GM23338 (cell line): ENCODE results near the gene PRMT7. TPM values are rescaled to one million over a fixed set of nuclear protein-coding genes. Genes with fewer than 3 reads are reported as not detected.

Experiments
- ATAC-seq: fragments of 200-7000 bp; cut with Tn5 transposase; 3 replicates; pipeline ENCODE4 v1.9.1; 2020
- DNase-seq: peaks from one replicate; pipeline ENCODE4 v3.0.0-alpha.2; 2015; ENCODE audit warnings: low spot score
- H2AFZ ChIP-seq: fragments of 200-600 bp; sonication (generic); 2 replicates; pipeline ENCODE4 v1.8.0; 2016; ENCODE audit warnings: antibody characterized with exemption, mild to moderate bottlenecking, moderate library complexity
- H3F3A ChIP-seq: fragments of 200-600 bp; sonication (generic); replicated peaks from 2 replicates; pipeline ENCODE4 v1.8.0; 2017; ENCODE audit warnings: antibody characterized with exemption, mixed run types, low read depth
- H3K27ac ChIP-seq: fragments of 200-600 bp; sonication (generic); 2 replicates; pipeline ENCODE4 v1.6.1; 2016; ENCODE audit warnings: low read depth
- H3K27me3 ChIP-seq: fragments of 200-600 bp; sonication (generic); 2 replicates; pipeline ENCODE4 v1.8.0; 2016; ENCODE audit warnings: mild to moderate bottlenecking, mixed run types, moderate library complexity; ENCODE audit not compliant: insufficient read depth
- H3K36me3 ChIP-seq: fragments of 200-600 bp; sonication (generic); 2 replicates; pipeline ENCODE4 v1.8.0; 2016; ENCODE audit warnings: mild to moderate bottlenecking; ENCODE audit not compliant: insufficient read depth
- H3K4me1 ChIP-seq: fragments of 200-600 bp; sonication (generic); 2 replicates; pipeline ENCODE4 v1.8.0; 2016; ENCODE audit warnings: mild to moderate bottlenecking, moderate library complexity; ENCODE audit not compliant: insufficient read depth
- H3K4me2 ChIP-seq: fragments of 200-600 bp; sonication (generic); 2 replicates; pipeline ENCODE4 v1.7.1; 2017; ENCODE audit warnings: mixed run types
- H3K4me3 ChIP-seq: fragments of 200-600 bp; sonication (generic); 2 replicates; pipeline ENCODE4 v1.6.1; 2016; ENCODE audit warnings: mixed run types
- H3K79me2 ChIP-seq: fragments of 200-600 bp; sonication (generic); replicated peaks from 2 replicates; pipeline ENCODE4 v1.8.0; 2017; ENCODE audit warnings: mild to moderate bottlenecking; ENCODE audit not compliant: insufficient read depth
- H3K9me2 ChIP-seq: fragments of 200-600 bp; sonication (generic); 2 replicates; pipeline ENCODE4 v1.8.0; 2017; ENCODE audit not compliant: insufficient read depth
- H4K20me1 ChIP-seq: fragments of 200-600 bp; sonication (generic); replicated peaks from 2 replicates; pipeline ENCODE4 v1.8.0; 2017; ENCODE audit warnings: mild to moderate bottlenecking; ENCODE audit not compliant: insufficient read depth
- H3K27ac Mint-ChIP-seq: 2 replicates; pipeline ENCODE4 v1.8.0; 2020; ENCODE audit warnings: inconsistent platforms, mild to moderate bottlenecking, moderate library complexity, mixed read lengths
- H3K27me3 Mint-ChIP-seq: 3 replicates; pipeline ENCODE4 v1.8.0; 2022; ENCODE audit warnings: low read depth, mild to moderate bottlenecking, moderate library complexity, mixed read lengths, inconsistent platforms; ENCODE audit not compliant: insufficient read depth, poor library complexity
- H3K36me3 Mint-ChIP-seq: 3 replicates; pipeline ENCODE4 v1.8.0; 2021; ENCODE audit warnings: low read depth, mild to moderate bottlenecking, inconsistent platforms, moderate library complexity, mixed read lengths
- H3K4me1 Mint-ChIP-seq: 3 replicates; pipeline ENCODE4 v1.8.0; 2020; ENCODE audit warnings: mild to moderate bottlenecking, inconsistent platforms, mixed read lengths
- H3K4me3 Mint-ChIP-seq: 3 replicates; pipeline ENCODE4 v1.8.0; 2021; ENCODE audit warnings: moderate library complexity, mild to moderate bottlenecking, inconsistent platforms, mixed read lengths
- H3K9me3 Mint-ChIP-seq: 3 replicates; pipeline ENCODE4 v1.8.0; 2020; ENCODE audit warnings: moderate library complexity, mild to moderate bottlenecking, inconsistent platforms, mixed read lengths
- CREB1 ChIP-seq: fragments of 250-450 bp; sonication (Bioruptor Pico); IDR thresholded peaks from 2 replicates; pipeline ENCODE4 v1.5.0; 2020; ENCODE audit warnings: low read depth, mild to moderate bottlenecking, moderate library complexity
- CTCF ChIP-seq, 2 experiments: fragments of 200-600 bp in 1 of 2; sonication (generic) in 1 of 2; conservative IDR thresholded peaks; 2 replicates each; pipeline versions ENCODE4 v1.5.1 to v1.6.1; 2016 to 2017; ENCODE audit warnings: antibody characterized with exemption in 2 of 2, low read depth in 2 of 2, mild to moderate bottlenecking in 2 of 2, moderate library complexity in 1 of 2
- ETS1 ChIP-seq: IDR thresholded peaks from 2 replicates; pipeline ENCODE4 v1.6.1; 2016; ENCODE audit warnings: antibody characterized with exemption
- EZH2 ChIP-seq: fragments of 200-600 bp; sonication (generic); IDR thresholded peaks from one replicate; pipeline ENCODE4 v1.8.0; 2017; ENCODE audit warnings: antibody characterized with exemption, mild to moderate bottlenecking, low read depth; ENCODE audit not compliant: unreplicated experiment
- EZH2phosphoT487 ChIP-seq: fragments of 200-600 bp; sonication (generic); IDR thresholded peaks from one replicate; pipeline ENCODE4 v1.8.1; 2018; ENCODE audit warnings: antibody characterized with exemption; ENCODE audit not compliant: unreplicated experiment
- JUNB ChIP-seq: IDR thresholded peaks from one replicate; pipeline ENCODE4 v1.6.1; 2016; ENCODE audit warnings: antibody characterized with exemption; ENCODE audit not compliant: unreplicated experiment
- NANOG ChIP-seq: IDR thresholded peaks from 2 replicates; pipeline ENCODE4 v1.6.1; 2016; ENCODE audit warnings: antibody characterized with exemption, borderline replicate concordance
- POLR2AphosphoS5 ChIP-seq: IDR thresholded peaks from 2 replicates; pipeline ENCODE4 v1.6.1; 2016; ENCODE audit warnings: antibody characterized with exemption, low read depth
- REST ChIP-seq: IDR thresholded peaks from one replicate; pipeline ENCODE4 v1.6.1; 2018; ENCODE audit warnings: antibody characterized with exemption; ENCODE audit not compliant: unreplicated experiment
- STAT1 ChIP-seq: IDR thresholded peaks from one replicate; pipeline ENCODE4 v1.6.1; 2016; ENCODE audit warnings: antibody characterized with exemption; ENCODE audit not compliant: unreplicated experiment
- ZNF114 ChIP-seq: fragments of 250-450 bp; sonication (Bioruptor Pico); IDR thresholded peaks from 2 replicates; pipeline ENCODE4 v1.5.0; 2020; ENCODE audit warnings: mild to moderate bottlenecking, moderate library complexity
- ZNF331 ChIP-seq: fragments of 250-450 bp; sonication (Bioruptor Pico); IDR thresholded peaks from 2 replicates; pipeline ENCODE4 v1.5.0; 2020; ENCODE audit warnings: low read depth, mild to moderate bottlenecking, moderate library complexity
- ZNF462 ChIP-seq: fragments of 250-450 bp; sonication (Bioruptor Pico); IDR thresholded peaks from 2 replicates; pipeline ENCODE4 v1.5.0; 2020; ENCODE audit warnings: mild to moderate bottlenecking, moderate library complexity
- polyA plus RNA-seq: library from polyadenylated mRNA; unstranded; fragments of >200 nt; fragmentation: Nextera tagmentation; extraction: Ambion mirVana; gene quantifications from 2 replicates; pipeline ENCODE4 v1.2.1, GENCODE V29; 2016
- total RNA-seq: library from RNA; depleted of rRNA; stranded (reverse); fragments of >200 nt; shearing (Covaris generic); gene quantifications from 2 replicates; pipeline ENCODE4 v1.2.3, GENCODE V29; 2014

PRMT7 gene
- total and polyA plus RNA-seq, 2 experiments from 2014 or later, result 20.2 to 65.3 TPM

GRCh38 chr16:68274441-68274840, 36.4 kb upstream of the PRMT7 start:
- Histone ChIP-seq H3K4me1 (peaks cover 5% of the 10 kb centered on the region; the same call in 1 of the 2 replicates), H3K4me3 (no peak overlapping the region), H4K20me1 (peaks cover 13% of the 10 kb centered on the region), H3K36me3 (no peaks in the 10 kb centered on the region), H3K79me2 (peaks cover 35% of the 10 kb centered on the region), H3F3A (no peaks in the 10 kb centered on the region), H3K27me3 (no peaks in the 10 kb centered on the region), H3K27ac (no peak overlapping the region), H3K9me2 (no peaks in the 10 kb centered on the region), H2AFZ (no peak overlapping the region), H3K4me2 (no peak overlapping the region)
- Mint-ChIP-seq H3K27ac (no peak overlapping the region), H3K27me3 (peaks cover 5% of the 10 kb centered on the region), H3K4me3 (no peak overlapping the region), H3K4me1 (peaks cover under 1% of the 10 kb centered on the region; the same call in 2 of the 3 replicates), H3K36me3 (peaks cover 32% of the 10 kb centered on the region), H3K9me3 (no peaks in the 10 kb centered on the region; the same call in 2 of the 3 replicates)
- ATAC-seq, result no peak
- TF ChIP-seq ZNF114 (no peak), REST (no peak), JUNB (no peak), ETS1 (no peak), ZNF331 (CRISPR knock-in tag) (no peak), CREB1 (CRISPR knock-in tag) (no peak), CTCF (conservative IDR thresholded peaks at IDR 0.05; ENCODE audit: low read depth in 2 of 2) (no peak), STAT1 (no peak), EZH2 (no peak), ZNF462 (CRISPR knock-in tag) (no peak), EZH2phosphoT487 (no peak), NANOG (no peak), POLR2AphosphoS5 (no peak)
- DNase-seq, result no peak
